Suprapubic skin (tissue), 4 donors: ENCODE data around the gene LPIN3. TPM values are rescaled to one million over a fixed set of nuclear protein-coding genes. Genes with fewer than 3 reads are reported as not detected.

Source experiments
- DNase-seq, 2 donors: peaks; one replicate each; pipeline ENCODE4 v3.0.0-alpha.2; 2019; ENCODE audit warnings: low spot score in 2 of 2
- H3K27ac ChIP-seq: fragments of 200-600 bp; sonication (generic); one replicate; pipeline ENCODE4 v1.5.1; 2019
- H3K27me3 ChIP-seq: fragments of 200-600 bp; sonication (generic); one replicate; pipeline ENCODE4 v1.5.1; 2019
- H3K36me3 ChIP-seq: fragments of 200-600 bp; sonication (generic); one replicate; pipeline ENCODE4 v1.5.1; 2019
- H3K4me1 ChIP-seq: fragments of 200-600 bp; sonication (generic); one replicate; pipeline ENCODE4 v1.5.1; 2019
- H3K4me3 ChIP-seq: fragments of 200-600 bp; sonication (generic); one replicate; pipeline ENCODE4 v1.5.1; 2019; ENCODE audit warnings: mild to moderate bottlenecking
- H3K9me3 ChIP-seq: fragments of 200-600 bp; sonication (generic); one replicate; pipeline ENCODE4 v1.5.1; 2019
- EP300 ChIP-seq: sonication (generic); formaldehyde crosslinking; IDR thresholded peaks from one replicate; pipeline ENCODE4 v1.6.1; 2017; ENCODE audit warnings: antibody characterized with exemption
- POLR2A ChIP-seq, 2 donors: fragments of 450-650 bp; IDR thresholded peaks; one replicate each; pipeline ENCODE4 v1.6.1; 2017; ENCODE audit warnings: antibody characterized with exemption in 2 of 2, mild to moderate bottlenecking in 2 of 2, moderate library complexity in 2 of 2
- POLR2AphosphoS5 ChIP-seq, 3 donors: sonication (generic); formaldehyde crosslinking; IDR thresholded peaks; one replicate each; pipeline ENCODE4 v1.6.1; 2017; ENCODE audit warnings: antibody characterized with exemption in 3 of 3
- WGBS: methylation state at CpG from one replicate; pipeline ENCODE4 v1.1.5; 2018; 5-methylcytosine and 5-hydroxymethylcytosine counted together
- total RNA-seq, 4 donors: library from RNA; depleted of rRNA; stranded (reverse); fragments of >200 nt; gene quantifications; one replicate each; pipeline ENCODE4 v1.1.0, GENCODE V29; 2016
- TF ChIP-seq, protein P1 (sequence below), 2 donors: fragments of 200-600 bp in 1 of 2; fragments of 450-650 bp in 1 of 2; sonication (generic) in 1 of 2; IDR thresholded peaks; one replicate each; pipeline ENCODE4 v1.5.1; 2016 to 2019; ENCODE audit warnings: antibody characterized with exemption in 2 of 2, mild to moderate bottlenecking in 1 of 2, moderate library complexity in 1 of 2

Gene LPIN3
- total RNA-seq, 4 donors from 2014 or later = 74.6 to 213 (median 85.2) TPM

DNA sequence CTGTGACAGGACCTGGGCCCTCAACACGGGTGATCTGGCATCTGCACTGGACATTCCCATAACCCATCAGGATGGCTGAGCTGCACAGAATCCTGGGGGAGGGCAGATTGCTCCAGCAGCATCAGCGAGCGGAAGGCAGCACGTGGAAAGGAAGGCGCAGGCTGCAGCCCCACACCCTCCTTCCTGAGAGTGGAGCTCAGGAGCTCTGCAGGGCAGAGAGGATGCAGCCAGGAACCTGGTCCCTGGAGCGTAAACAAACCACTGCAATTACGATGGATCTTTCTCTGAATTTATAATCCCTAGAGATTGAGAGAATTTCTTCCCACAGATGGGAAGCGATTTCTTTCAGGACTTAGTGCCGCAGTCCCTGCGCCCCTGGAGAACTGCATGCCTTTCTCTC, 65.7 kb downstream of the LPIN3 start:
- Histone ChIP-seq H3K36me3 (peaks cover 75% of the 10 kb centered on the region), H3K4me1 (peaks cover 22% of the 10 kb centered on the region), H3K27me3 (no peaks in the 10 kb centered on the region), H3K9me3 (no peaks in the 10 kb centered on the region), H3K27ac (no peak overlapping the region), H3K4me3 (no peak overlapping the region)
- no peak for TF ChIP-seq EP300
- TF ChIP-seq POLR2AphosphoS5 (IDR thresholded peaks at IDR 0.05) = no peak
- TF ChIP-seq, protein P1, sequence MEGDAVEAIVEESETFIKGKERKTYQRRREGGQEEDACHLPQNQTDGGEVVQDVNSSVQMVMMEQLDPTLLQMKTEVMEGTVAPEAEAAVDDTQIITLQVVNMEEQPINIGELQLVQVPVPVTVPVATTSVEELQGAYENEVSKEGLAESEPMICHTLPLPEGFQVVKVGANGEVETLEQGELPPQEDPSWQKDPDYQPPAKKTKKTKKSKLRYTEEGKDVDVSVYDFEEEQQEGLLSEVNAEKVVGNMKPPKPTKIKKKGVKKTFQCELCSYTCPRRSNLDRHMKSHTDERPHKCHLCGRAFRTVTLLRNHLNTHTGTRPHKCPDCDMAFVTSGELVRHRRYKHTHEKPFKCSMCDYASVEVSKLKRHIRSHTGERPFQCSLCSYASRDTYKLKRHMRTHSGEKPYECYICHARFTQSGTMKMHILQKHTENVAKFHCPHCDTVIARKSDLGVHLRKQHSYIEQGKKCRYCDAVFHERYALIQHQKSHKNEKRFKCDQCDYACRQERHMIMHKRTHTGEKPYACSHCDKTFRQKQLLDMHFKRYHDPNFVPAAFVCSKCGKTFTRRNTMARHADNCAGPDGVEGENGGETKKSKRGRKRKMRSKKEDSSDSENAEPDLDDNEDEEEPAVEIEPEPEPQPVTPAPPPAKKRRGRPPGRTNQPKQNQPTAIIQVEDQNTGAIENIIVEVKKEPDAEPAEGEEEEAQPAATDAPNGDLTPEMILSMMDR (IDR thresholded peaks at IDR 0.05) = no peak
- no peak for TF ChIP-seq POLR2A (IDR thresholded peaks at IDR 0.05)
- WGBS = 84% methylated on average over 10 of the region's 10 CpGs
- DNase-seq = no peak

DNA sequence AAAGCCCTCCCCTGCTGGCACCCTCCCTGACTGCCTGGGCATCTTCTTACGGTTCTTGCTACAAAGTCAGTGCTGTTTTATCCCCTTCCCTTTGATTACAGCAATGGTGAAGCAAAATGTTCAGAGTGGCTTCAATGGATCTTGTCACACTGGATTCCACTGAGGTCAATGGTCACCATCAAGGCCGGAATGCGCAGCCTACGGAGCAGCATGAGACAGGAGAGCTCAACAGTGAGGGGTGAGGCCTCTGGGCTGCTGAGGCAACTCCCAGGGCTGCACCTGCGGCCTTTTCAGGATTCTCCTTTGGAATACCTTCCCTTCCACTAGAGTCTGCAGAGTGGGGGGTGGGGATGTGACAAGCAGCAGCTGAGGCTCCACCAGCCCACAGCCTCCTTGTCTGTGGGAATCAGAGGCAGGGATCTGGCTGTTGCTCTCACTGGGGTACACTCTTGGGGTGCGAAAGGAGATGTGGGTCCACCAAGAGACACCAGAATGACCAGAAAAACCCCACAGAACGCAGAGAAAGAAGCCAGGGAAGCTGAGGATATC, 66.3 kb downstream of the LPIN3 start:
- no peak for DNase-seq
- TF ChIP-seq, protein P1 (IDR thresholded peaks at IDR 0.05) = no peak
- TF ChIP-seq POLR2AphosphoS5 (IDR thresholded peaks at IDR 0.05) = no peak
- TF ChIP-seq EP300 = no peak
- no peak for TF ChIP-seq POLR2A (IDR thresholded peaks at IDR 0.05)
- Histone ChIP-seq H3K4me3 (no peak overlapping the region), H3K27ac (no peak overlapping the region), H3K9me3 (no peaks in the 10 kb centered on the region), H3K27me3 (no peaks in the 10 kb centered on the region), H3K36me3 (peaks cover 79% of the 10 kb centered on the region), H3K4me1 (peaks cover 29% of the 10 kb centered on the region)
- WGBS = 75% methylated on average over 4 of the region's 7 CpGs

DNA sequence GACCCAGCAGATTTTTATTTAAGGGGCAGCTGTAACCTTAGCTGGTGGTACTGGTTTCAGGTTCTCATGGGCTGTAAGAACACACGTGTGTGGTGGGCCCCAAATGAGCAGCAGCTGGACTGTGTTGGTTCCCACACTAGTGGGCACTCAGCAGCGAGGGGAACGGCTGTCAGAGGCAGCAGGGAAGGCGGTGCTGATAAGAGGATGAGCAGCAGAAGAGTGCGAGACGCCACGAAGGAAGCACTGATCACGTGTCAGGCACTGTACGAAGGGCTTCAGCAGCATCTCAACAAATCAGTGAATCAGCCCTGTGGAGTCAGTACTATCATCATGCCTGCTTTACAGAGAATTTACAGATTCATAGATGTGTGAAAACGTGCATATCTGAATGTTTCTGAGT, 67.0 kb downstream of the LPIN3 start:
- TF ChIP-seq, protein P1 (IDR thresholded peaks at IDR 0.05) = no peak
- TF ChIP-seq EP300 = no peak
- no peak for TF ChIP-seq POLR2A (IDR thresholded peaks at IDR 0.05)
- TF ChIP-seq POLR2AphosphoS5 (IDR thresholded peaks at IDR 0.05) = no peak
- H3K27ac ChIP-seq = no peak overlapping the region
- 89% methylated on average over 10 of the region's 10 CpGs for WGBS

DNA sequence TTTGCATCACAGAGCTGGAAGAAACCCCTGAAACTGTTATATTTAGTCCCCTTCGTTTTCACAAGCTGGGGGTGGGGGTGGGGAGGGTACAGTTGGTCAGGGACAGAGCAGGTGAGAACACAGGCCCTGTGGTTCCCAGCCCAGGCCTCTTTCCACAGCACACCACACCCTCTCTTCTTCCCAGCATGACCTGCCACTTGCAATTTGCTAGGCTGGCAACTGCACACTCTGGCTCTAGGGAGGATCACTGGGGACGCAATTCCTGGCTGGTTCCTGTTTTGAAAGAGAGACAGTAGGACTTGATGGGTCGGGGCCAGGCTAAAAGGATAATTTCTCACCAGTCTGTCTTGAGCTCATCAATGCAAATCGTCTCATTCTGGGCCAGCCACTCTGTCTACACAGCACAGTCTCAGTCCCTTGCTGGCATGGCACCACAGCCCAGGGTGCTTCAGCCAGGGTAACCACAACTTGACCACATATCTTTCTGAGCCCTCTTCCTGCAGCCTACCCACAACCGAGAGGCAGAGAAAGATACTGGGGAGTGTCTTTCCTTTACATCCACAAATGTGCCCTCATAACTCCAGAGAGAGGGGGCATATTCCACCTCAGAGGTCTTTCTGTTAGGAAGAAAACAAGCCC, 67.7 kb downstream of the LPIN3 start:
- no peaks in the 10 kb centered on the region for H3K9me3 ChIP-seq
- H3K27ac ChIP-seq = no peak overlapping the region
- 55% methylated on average over 5 of the region's 5 CpGs for WGBS
- peaks cover 32% of the 10 kb centered on the region for H3K4me1 ChIP-seq
- H3K4me3 ChIP-seq = no peak overlapping the region
- peaks cover 89% of the 10 kb centered on the region for H3K36me3 ChIP-seq
- TF ChIP-seq EP300 = no peak
- no peaks in the 10 kb centered on the region for H3K27me3 ChIP-seq
- no peak for DNase-seq

More for the DNA sequence above, 67.0 kb downstream of the LPIN3 start:
- Histone ChIP-seq H3K27me3 (no peaks in the 10 kb centered on the region), H3K4me1 (peaks cover 32% of the 10 kb centered on the region), H3K9me3 (no peaks in the 10 kb centered on the region), H3K36me3 (peaks cover 84% of the 10 kb centered on the region), H3K4me3 (no peak overlapping the region)
- DNase-seq = no peak

DNA sequence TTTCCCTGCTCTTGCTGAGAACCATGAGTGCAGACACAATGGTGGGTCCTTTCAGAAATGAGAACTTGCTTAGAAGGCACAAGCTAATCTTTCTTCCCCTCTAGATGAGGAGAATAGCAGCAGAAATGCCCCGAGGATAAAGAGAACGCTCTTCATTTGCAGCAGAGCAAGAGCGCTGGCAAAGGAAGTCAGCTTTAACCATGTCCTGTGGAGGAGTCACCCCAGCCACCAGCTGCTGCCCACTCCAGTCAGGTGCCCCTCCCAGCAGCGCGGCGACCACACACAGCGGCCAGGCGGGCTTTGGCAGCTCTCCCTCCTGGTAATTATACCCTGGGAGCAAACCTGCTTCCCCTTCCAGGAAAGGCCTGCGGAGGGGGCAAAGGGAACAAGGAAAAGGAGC, 68.4 kb downstream of the LPIN3 start:
- Histone ChIP-seq H3K4me1 (peaks cover 32% of the 10 kb centered on the region), H3K9me3 (no peaks in the 10 kb centered on the region), H3K36me3 (peaks cover 89% of the 10 kb centered on the region), H3K27ac (no peak overlapping the region), H3K4me3 (no peak overlapping the region), H3K27me3 (no peaks in the 10 kb centered on the region)
- WGBS = 57% methylated on average over 8 of the region's 9 CpGs
- DNase-seq = no peak
- no peak for TF ChIP-seq POLR2AphosphoS5 (IDR thresholded peaks at IDR 0.05)
- TF ChIP-seq EP300 = no peak
- TF ChIP-seq, protein P1 (IDR thresholded peaks at IDR 0.05) = no peak
- no peak for TF ChIP-seq POLR2A (IDR thresholded peaks at IDR 0.05)

Other genes starting within 250 kb of the LPIN3 start
- 100 to 1,000 TPM in 1 of 4 donors, 10 to 100 TPM in 3; 54.0 to 188 (median 91.5) TPM for gene PLCG1, start 203.3 kb upstream of the LPIN3 start, total RNA-seq
- gene ZHX3, start 23.1 kb upstream of the LPIN3 start, total RNA-seq = 10 to 100 TPM; 19.2 to 32.9 (median 31.4) TPM
- 1 to 10 TPM; 4.4 to 7.5 (median 5.7) TPM for gene EMILIN3, start 26.0 kb downstream of the LPIN3 start, total RNA-seq